GM20000 (cell line): Measurements from ENCODE around the gene TMSB4X.

Experiments
- DNase-seq: peaks from one replicate; pipeline ENCODE4 v3.0.0; 2012; ENCODE audit warnings: low spot score
- TF ChIP-seq, protein P1 (sequence below): IDR thresholded peaks from 2 replicates; pipeline ENCODE4 v1.5.1; 2012; ENCODE audit warnings: mild to moderate bottlenecking, control low read depth; ENCODE audit errors: extremely low read depth, missing control alignments

The TMSB4X gene

DNA sequence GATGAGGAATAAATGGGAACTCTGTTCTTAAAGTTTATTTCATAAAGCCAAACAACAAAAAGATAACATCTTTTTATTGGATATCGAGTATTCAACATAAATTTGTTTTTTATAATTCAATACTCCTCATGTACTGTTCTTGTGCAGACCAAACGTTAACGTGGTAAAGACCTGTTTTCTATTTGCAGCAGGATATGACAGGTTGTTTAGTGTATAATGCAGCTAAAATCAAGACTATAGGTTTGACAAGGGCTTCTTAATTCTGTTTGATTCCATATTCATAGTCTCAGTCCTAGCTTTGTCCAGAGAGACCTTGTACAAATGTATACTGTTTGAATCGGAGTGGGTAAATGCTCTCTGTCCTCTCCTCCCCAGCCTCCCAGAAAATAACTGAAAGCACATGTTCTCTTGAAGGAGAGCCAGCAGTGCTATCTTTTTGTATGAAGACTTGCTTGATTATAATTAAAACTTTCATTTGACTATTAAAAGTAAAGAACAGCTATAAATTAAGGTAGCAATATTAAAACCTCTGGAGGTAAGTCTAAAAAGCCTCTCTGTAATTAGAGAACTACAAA is 17.7 kb downstream of the TMSB4X start:
- no peak for DNase-seq
- TF ChIP-seq, protein P1, sequence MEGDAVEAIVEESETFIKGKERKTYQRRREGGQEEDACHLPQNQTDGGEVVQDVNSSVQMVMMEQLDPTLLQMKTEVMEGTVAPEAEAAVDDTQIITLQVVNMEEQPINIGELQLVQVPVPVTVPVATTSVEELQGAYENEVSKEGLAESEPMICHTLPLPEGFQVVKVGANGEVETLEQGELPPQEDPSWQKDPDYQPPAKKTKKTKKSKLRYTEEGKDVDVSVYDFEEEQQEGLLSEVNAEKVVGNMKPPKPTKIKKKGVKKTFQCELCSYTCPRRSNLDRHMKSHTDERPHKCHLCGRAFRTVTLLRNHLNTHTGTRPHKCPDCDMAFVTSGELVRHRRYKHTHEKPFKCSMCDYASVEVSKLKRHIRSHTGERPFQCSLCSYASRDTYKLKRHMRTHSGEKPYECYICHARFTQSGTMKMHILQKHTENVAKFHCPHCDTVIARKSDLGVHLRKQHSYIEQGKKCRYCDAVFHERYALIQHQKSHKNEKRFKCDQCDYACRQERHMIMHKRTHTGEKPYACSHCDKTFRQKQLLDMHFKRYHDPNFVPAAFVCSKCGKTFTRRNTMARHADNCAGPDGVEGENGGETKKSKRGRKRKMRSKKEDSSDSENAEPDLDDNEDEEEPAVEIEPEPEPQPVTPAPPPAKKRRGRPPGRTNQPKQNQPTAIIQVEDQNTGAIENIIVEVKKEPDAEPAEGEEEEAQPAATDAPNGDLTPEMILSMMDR: no peak

DNA sequence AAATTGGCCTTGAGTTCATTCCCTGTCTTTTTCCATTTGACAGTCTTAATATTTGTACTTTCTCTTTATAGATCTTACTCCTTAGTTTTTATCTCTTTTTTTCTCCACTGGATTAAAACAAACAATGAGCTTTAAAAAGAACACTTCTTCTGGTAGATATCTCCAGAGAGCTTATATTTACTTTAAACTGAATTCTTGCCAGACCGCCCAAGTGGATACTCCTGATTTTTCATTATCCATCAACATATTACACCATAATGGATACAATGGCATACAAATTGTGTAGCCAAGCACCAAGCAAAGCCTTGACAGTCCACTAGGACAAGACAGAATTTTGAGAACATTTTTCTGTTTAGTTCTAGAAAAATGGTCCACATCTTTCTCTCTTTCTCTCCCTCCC is 18.9 kb downstream of the TMSB4X start:
- TF ChIP-seq, protein P1: no peak
- no peak for DNase-seq

DNA sequence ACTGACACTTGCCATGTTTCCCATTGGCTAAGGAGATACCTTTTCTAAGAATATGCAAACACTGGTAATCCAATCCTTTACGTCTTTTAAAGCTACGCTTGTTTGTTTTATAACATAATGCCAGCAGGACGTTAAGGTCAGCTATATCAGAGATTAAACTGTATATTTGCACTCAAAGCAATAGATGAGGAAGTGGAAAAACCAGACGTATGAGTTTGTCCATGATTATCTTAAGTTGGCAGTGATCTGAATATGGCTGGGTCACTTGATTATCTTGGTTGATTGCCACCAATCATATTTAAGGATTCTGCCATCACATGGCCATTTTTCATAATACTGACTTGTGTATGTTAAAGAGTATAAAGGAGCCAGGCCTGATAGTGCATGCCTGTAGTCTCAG is 19.4 kb downstream of the TMSB4X start:
- DNase-seq: no peak
- TF ChIP-seq, protein P1: no peak

DNA sequence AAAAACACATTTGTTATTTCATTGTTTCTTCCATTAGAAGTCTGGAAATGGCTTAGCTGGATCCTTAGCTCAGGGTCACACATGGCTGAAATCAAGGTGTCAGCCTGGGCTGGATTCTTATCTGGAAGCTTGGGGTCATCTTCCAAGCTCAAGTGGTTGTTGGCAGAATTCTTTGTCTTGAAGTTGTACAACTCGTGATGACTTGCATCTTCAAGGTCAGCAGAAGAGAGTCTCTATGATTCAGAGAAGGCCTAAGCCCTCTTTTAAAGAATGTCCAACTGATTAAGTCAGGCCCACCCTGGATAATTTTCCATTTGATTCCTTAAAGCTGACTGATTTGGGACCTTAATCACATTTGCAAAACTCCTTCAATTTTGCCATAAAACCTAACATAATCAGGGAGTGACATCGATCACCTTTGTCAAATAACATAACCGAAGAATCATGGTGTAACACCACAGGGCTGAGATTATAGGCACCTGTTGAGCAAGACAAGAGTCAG is 22.1 kb downstream of the TMSB4X start:
- TF ChIP-seq, protein P1: no peak

DNA sequence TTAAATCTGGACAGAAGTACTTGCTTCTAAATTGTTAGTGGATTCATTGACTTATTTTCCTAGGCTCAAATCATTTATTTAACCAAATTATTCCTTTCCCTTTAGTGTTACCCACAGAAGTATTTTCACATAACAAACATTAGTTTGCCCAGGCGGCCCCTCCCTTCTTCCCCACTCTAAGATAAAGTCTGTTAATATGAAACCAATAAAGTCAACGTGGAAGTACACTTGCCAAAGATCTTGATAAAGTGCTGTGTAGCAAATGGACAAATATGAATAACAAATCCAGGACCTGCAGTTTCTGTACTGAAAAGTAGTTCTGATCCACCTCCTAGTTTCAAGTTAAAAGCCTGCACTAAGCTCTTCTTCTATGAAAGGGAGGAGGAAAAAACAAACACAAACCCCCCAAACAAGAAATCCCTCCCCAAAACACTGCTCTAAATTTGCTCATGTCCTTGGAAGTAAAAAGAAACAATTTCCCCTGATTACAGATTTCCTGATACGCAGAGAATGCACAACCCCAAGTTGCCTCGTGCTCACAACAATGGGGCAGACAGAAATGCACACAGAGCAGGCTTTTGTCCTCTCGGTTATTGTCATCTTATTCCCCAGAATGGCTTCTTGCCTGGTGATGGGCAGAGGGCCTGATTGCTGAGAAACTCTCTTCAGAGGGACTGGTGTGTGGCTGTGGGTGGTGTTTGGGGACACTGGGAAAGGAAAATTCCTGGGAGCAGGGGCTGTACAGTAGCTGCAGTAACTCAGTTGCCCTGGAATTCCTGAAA is 23.2 kb downstream of the TMSB4X start:
- no peak for DNase-seq
- TF ChIP-seq, protein P1: no peak

More for the DNA sequence above, 22.1 kb downstream of the TMSB4X start:
- DNase-seq: no peak

DNA sequence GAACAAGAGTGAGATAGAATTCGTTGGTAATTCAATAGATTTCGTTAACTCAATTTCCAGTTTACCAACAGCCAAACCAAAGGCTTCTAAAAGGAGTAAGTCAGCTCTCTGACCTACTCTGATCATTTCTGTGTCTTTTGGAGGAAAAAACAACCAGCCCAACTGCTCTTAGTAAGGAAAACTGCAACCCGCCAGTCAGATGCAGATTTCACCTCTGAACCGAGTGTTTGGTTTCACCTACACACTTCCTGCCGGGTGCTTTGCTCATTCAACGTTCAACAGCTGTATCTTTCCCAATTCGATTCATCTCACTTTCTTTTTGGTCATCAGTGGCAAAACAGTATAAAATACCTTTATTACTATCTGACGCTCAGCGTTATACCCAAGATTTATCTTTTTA is 24.5 kb downstream of the TMSB4X start:
- no peak for DNase-seq

More for the DNA sequence above, 24.5 kb downstream of the TMSB4X start:
- TF ChIP-seq, protein P1: no peak
